HG03175 (cell line): ENCODE data around the gene ADD3.

ENCODE experiments used
- ATAC-seq: cut with Tn5 transposase; IDR thresholded peaks from one replicate; pipeline ENCODE4 v1.9.1; 2021; ENCODE audit warnings: mild to moderate bottlenecking, moderate library complexity; ENCODE audit not compliant: unreplicated experiment

Gene ADD3

DNA sequence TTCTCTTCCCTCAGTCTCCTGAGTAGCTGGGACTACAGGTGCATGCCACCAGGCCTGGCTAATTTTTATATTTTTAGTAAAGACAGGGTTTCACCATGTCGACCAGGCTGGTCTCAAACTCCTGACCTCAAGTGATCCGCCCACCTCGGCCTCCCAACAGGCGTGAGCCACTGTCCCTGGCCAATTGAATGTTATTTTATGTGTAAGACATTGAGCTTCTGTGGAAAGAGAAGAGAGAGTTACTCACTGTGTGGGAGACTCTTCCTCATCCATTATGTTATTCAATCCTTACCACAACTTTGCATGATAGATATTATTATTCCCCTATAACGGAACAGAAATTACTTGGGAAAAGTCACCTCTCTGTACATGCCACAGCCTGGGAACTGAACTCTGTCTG lies 167.0 kb downstream of the ADD3 start:
- no peak for ATAC-seq

DNA sequence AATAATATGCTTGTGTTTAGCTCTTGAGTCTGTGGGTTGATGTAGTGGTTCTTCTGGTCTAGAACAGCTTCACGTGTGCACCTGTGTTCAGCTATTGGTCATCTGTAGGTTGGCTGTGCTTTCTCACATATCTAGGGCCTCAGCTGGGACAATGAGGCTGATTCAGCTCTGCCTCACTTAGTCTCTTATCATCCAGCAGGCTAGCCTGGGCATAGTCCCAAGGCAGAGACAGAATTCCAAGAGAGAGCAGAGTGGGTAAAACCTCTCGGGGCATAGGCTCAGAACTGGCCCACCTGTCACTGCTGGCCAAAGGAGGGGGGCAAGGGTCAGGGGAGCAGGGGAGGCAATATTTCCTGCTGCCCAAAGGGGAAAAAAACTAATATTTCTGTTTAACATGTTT lies 167.6 kb downstream of the ADD3 start:
- no peak for ATAC-seq

DNA sequence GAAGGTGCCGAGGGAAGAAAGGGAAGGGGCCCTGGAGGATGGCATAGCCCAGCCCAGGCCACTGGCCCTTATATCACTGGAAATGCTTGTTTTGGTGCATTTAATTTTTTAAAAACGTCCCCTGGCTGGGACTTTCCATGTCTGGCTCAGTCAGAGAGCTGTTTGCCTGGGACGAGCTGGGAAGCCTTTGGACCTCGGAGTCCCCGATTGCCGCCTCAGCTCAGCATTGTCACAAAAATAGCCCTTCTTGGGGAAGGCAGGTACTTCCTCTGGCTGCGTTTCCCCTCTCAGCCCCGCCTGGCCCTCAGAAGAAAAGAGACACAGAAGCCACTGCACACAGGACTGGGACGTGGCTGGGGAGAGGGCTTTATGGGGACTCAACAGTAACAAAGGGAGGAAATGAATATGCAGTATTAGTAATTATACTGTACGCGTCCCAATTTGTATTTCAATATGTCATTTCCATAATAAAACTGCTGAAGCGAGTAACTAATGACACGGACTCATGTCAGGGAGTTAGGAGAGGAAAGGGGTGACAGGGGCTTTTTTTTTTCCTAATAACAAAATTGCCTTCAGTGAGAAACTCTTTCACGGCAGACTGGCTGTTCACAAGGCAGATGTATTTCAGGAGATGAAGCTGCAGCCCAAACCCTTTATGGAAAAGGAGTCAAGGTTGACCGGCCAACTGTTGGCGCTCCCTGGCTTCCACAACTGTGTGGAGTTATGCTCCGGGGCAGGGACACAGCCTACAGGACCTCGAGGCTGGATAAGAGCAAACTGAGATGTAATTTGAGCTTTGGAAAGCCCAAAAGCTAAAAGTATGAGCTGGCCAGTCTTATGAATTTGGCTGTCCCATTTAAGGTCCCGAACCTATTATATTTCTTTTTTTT lies 168.6 kb downstream of the ADD3 start:
- ATAC-seq = no peak

DNA sequence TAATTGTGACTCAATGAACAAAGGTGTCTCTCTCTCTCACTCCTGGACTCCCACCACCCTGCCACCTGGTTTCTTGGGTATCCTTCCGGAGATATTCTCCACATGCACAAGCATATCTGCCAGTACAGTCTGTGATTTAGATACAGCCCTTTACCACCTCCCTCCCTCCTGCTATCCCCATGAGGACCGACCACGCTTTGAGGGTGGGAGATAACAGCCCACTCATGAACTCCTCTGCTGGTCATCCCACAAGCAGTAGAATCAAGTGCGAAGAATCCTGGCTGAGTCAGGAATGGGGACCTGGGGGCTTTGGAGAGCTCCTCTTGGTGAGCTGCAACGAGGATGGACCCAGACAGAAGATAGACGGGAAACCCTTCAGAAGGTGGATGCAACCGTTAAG lies 171.4 kb downstream of the ADD3 start:
- no peak for ATAC-seq

DNA sequence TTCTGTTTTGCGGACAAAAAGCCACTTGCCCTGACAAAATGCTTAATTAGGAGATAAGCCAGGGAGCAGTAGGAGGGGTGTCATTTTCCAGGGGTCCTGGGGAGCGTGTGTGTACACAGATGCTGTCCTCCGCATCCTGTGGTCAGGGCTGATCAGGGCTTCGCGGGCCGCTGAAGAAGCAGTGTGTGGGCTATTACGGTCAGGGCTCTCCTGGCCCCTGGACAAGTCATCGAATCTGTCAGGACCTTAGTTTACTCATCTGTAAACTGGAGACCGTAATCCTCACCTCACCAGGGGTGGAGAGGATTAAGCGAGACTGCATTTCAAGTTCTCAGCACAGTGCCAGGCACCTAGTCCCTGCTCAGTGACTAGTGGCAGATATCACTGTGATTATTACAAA lies 173.7 kb downstream of the ADD3 start:
- no peak for ATAC-seq

DNA sequence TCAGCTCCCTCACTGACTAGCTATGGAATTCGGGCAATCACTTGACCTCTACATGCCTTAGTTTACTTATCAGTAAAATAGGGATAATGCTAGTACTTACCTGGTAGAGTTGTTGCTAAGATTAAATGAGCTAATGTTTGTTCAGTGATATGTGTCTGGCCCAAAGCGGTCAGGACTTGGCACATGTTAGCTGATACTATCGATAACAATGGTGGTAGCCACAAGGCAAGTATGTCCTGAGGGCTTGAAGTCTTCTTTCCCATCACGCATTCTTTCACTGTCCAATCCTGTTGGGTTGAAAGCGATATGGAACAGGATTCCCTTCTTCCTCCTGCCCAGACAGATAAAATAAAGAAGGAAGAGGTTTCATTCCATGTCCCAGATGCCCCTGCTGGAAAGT lies 174.1 kb downstream of the ADD3 start:
- no peak for ATAC-seq

DNA sequence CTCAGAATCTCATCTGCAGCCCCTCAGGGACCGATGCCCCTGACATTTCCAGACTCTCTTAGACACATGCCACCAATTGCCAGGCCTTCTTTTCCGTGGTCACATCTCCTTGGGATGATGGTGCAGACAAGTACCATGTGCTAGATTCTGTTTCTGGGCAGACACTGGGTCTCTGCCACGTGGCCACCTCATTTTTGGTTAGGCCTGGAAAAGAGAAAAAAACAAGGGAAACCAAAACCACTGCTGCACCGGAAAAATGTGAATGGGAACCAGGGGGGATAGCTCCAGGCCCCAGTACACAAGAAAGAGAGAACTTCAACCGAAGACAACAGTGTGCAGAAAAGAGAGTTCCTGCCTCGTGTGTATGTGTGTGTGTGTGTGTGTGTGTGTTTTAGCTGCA lies 176.6 kb downstream of the ADD3 start:
- no peak for ATAC-seq
